PC-9 (cell line): ENCODE results near the gene SP2. TPM values are rescaled to one million over a fixed set of nuclear protein-coding genes. Genes with fewer than 3 reads are reported as not detected.

Source experiments
- BruUV-seq: library from RNA; stranded (reverse); fragments of 400-500 nt; replicated peaks from 2 replicates; lab custom pipeline; 2021; lab: Mats Ljungman, UMichigan
- CTCF ChIA-PET: fragments of 300-600 bp; sonication (Branson Sonifier 250); formaldehyde crosslinking; loops from one replicate; lab custom pipeline; 2022; ENCODE audit warnings: antibody characterized with exemption; lab: Charles Lee
- POLR2A ChIA-PET: fragments of 300-600 bp; sonication (Branson Sonifier 250); formaldehyde crosslinking; loops from one replicate; lab custom pipeline; 2022; ENCODE audit warnings: antibody characterized with exemption; ENCODE audit not compliant: unreplicated experiment; lab: Charles Lee
- DNase-seq, 2 experiments: peaks; one replicate each; pipeline versions ENCODE4 v3.0.0 to v3.0.0-alpha.2; 2015 to 2022; ENCODE audit warnings: mixed read lengths in 1 of 2
- H2AFZ ChIP-seq: fragments of 200-600 bp; sonication (generic); 2 replicates; pipeline ENCODE4 v1.8.1; 2017; ENCODE audit warnings: antibody characterized with exemption
- H3F3A ChIP-seq: fragments of 200-600 bp; sonication (generic); 2 replicates; pipeline ENCODE4 v1.8.1; 2017; ENCODE audit warnings: antibody characterized with exemption, mild to moderate bottlenecking, low read depth; ENCODE audit not compliant: insufficient read depth
- H3K27ac ChIP-seq: fragments of 200-600 bp; sonication (generic); 2 replicates; pipeline ENCODE4 v1.6.1; 2016; ENCODE audit warnings: mixed run types
- H3K27me3 ChIP-seq: fragments of 200-600 bp; sonication (generic); 2 replicates; pipeline ENCODE4 v1.6.1; 2016; ENCODE audit warnings: low read depth, mixed run types; ENCODE audit not compliant: insufficient read depth
- H3K36me3 ChIP-seq: fragments of 200-600 bp; sonication (generic); 2 replicates; pipeline ENCODE4 v1.6.1; 2016; ENCODE audit warnings: low read depth, mixed run types
- H3K4me1 ChIP-seq: fragments of 200-600 bp; sonication (generic); replicated peaks from 2 replicates; pipeline ENCODE4 v1.6.1; 2016; ENCODE audit warnings: mixed run types; ENCODE audit not compliant: insufficient read depth
- H3K4me2 ChIP-seq: fragments of 200-600 bp; sonication (generic); 2 replicates; pipeline ENCODE4 v1.6.1; 2017; ENCODE audit warnings: mixed run types
- H3K4me3 ChIP-seq: fragments of 200-600 bp; sonication (generic); 2 replicates; pipeline ENCODE4 v1.6.1; 2016; ENCODE audit warnings: mixed run types
- H3K79me2 ChIP-seq: fragments of 200-600 bp; sonication (generic); 2 replicates; pipeline ENCODE4 v1.6.1; 2017; ENCODE audit warnings: low read depth, mixed run types
- H3K9me2 ChIP-seq: fragments of 200-600 bp; sonication (generic); 2 replicates; pipeline ENCODE4 v1.8.1; 2017; ENCODE audit warnings: mild to moderate bottlenecking; ENCODE audit not compliant: insufficient read depth
- H3K9me3 ChIP-seq: fragments of 200-600 bp; sonication (generic); 2 replicates; pipeline ENCODE4 v1.8.1; 2016; ENCODE audit warnings: low read depth; ENCODE audit not compliant: insufficient read depth
- H4K20me1 ChIP-seq: fragments of 200-600 bp; sonication (generic); 2 replicates; pipeline ENCODE4 v1.8.1; 2017; ENCODE audit not compliant: insufficient read depth
- CTCF ChIP-seq: fragments of 200-600 bp; sonication (generic); conservative IDR thresholded peaks from 2 replicates; pipeline ENCODE4 v1.6.1; 2017; ENCODE audit warnings: mixed run types, antibody characterized with exemption, mild to moderate bottlenecking, moderate library complexity
- EZH2 ChIP-seq: fragments of 200-600 bp; sonication (generic); IDR thresholded peaks from 2 replicates; pipeline ENCODE4 v1.8.0; 2017; ENCODE audit warnings: antibody characterized with exemption, low read depth
- intact Hi-C: fragments of 100-400 bp; cut with micrococcal nuclease; formaldehyde crosslinking; loops from one replicate; pipeline ENCODE4 v1.10.0; 2022; ENCODE audit not compliant: unreplicated experiment
- total RNA-seq: library from RNA; stranded (reverse); gene quantifications from 2 replicates; pipeline ENCODE4 v1.2.3, GENCODE V29; 2021

SP2 gene
- total RNA-seq, 1 experiment from 2014 or later, result 18.0 TPM

- Histone ChIP-seq H3K4me1 (peaks cover 50% of the 10 kb centered on the region), H3K4me3 (no peak overlapping the region), H3K27ac (peak overlapping the region; percentile 6; the same call in 1 of the 2 replicates), H3K27me3 (no peaks in the 10 kb centered on the region), H3K79me2 (peaks cover 26% of the 10 kb centered on the region), H3K4me2 (no peak overlapping the region), H3K9me3 (no peaks in the 10 kb centered on the region), H4K20me1 (no peaks in the 10 kb centered on the region), H3K36me3 (peaks cover 20% of the 10 kb centered on the region), H3K9me2 (no peaks in the 10 kb centered on the region), H2AFZ (no peak overlapping the region), H3F3A (peaks cover 48% of the 10 kb centered on the region; the same call in 1 of the 2 replicates)
- TF ChIP-seq CTCF (no peak), EZH2 (no peak)
- DNase-seq, result no peak
- BruUV-seq, result no TSS peak
- POLR2A ChIA-PET, result no interaction called here
- intact Hi-C loops, result loop anchor here (10.0 kb wide), 1 partner anchor 669 kb away; the partner anchor contains the start of genes HOXB7 and HOXB8
- CTCF ChIA-PET, result interaction anchor here (0.8 kb wide), 1 partner anchor 102 kb away, joined by 3 read pairs; no protein-coding TSS in a partner anchor
Observed at GRCh38 chr17:47945529-47946508, 49.8 kb downstream of the SP2 start.

- CTCF ChIA-PET, result interaction anchor here (0.6 to 1.9 kb wide), 9 partner anchors 10 to 349 kb away, joined by 3 to 13 read pairs (median 4); partner anchors contain the start of genes CDK5RAP3, SCRN2 and SP2
- H3F3A ChIP-seq, result peaks cover 48% of the 10 kb centered on the region; the same call in 1 of the 2 replicates
Observed at GRCh38 chr17:47946516-47946915, 50.5 kb downstream of the SP2 start.

More at GRCh38 chr17:47946516-47946915, 50.5 kb downstream of the SP2 start:
- no peak overlapping the region for H3K4me3 ChIP-seq
- no peaks in the 10 kb centered on the region for H3K27me3 ChIP-seq
- intact Hi-C loops, result loop anchor here (10.0 kb wide), 1 partner anchor 668 kb away; the partner anchor contains the start of genes HOXB7 and HOXB8
- no peak for DNase-seq
- peak overlapping the region; percentile 6; the same call in 1 of the 2 replicates for H3K27ac ChIP-seq
- no TSS peak for BruUV-seq
- H3K9me3 ChIP-seq, result no peaks in the 10 kb centered on the region
- no peak overlapping the region for H2AFZ ChIP-seq
- no peak overlapping the region for H3K4me2 ChIP-seq
- TF ChIP-seq CTCF (no peak), EZH2 (no peak)
- H3K9me2 ChIP-seq, result no peaks in the 10 kb centered on the region
- peaks cover 20% of the 10 kb centered on the region for H3K36me3 ChIP-seq
- peaks cover 46% of the 10 kb centered on the region for H3K4me1 ChIP-seq
- peaks cover 26% of the 10 kb centered on the region for H3K79me2 ChIP-seq
- H4K20me1 ChIP-seq, result no peaks in the 10 kb centered on the region
- POLR2A ChIA-PET, result interaction anchor here (0.5 to 0.9 kb wide), 5 partner anchors 10 to 33 kb away, joined by 3 to 12 read pairs (median 4); partner anchors contain the start of genes CDK5RAP3 and PRR15L
